HG03095 (cell line): ENCODE data around the gene APBB1IP.
"Not testable (repeated sequence)": the region's sequence is repeated elsewhere in the genome, so short reads cannot be mapped to it uniquely, and the experiment has no call there.

Experiments used
- ATAC-seq: cut with Tn5 transposase; IDR thresholded peaks from one replicate; pipeline ENCODE4 v1.9.1; 2021; ENCODE audit warnings: moderate library complexity; ENCODE audit not compliant: unreplicated experiment

The APBB1IP gene

DNA sequence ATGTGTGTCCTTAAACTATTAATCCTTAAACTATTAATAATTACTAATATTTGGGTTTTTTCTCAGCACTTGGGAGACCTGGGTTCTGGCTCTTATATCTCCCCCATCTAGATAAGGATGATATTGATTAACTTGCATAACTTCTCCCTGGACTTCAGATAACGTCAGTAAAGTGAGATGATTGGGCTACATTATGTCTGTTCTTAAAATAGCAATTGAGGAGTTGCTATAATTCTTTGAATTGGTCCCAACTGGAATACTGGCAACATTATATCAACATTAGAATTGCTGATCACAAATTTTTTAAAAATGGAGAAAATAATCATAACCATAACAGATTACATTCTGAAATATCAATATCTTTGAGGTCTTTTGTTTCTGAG lies 1.9 kb downstream of the APBB1IP start:
- no peak for ATAC-seq

DNA sequence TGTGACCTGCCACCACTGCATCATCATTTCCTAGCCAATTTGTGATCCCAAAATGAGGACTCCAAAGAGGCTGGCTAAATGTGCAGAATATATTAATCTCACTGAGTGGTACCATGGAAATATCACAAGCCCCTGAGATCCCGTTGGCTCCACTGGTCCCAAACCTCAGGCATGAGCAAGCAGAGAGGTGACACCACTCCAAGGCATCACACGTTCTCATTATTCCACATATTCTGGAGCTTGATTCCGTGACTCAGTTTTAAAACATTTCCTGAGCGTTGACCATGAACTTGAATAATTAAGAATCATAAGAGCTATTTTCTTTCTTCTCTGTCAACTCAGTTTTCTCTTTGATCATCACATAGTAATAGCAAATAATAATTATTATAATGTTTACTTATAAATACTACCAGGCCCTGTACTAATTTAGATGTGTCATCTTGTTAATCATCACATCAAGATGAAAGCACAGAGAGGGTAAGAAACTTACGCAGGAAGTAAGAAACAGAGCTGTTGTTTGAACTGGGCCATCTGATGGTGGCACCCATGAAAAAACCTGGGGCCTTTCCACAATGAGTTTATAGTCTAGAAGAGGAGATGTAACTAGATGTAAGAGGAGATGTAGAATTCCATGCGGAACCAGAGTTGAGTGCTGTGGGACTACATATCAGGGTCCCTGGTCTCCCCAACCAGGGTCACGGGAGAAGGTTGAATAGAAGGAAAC lies 3.5 kb downstream of the APBB1IP start:
- no peak for ATAC-seq

DNA sequence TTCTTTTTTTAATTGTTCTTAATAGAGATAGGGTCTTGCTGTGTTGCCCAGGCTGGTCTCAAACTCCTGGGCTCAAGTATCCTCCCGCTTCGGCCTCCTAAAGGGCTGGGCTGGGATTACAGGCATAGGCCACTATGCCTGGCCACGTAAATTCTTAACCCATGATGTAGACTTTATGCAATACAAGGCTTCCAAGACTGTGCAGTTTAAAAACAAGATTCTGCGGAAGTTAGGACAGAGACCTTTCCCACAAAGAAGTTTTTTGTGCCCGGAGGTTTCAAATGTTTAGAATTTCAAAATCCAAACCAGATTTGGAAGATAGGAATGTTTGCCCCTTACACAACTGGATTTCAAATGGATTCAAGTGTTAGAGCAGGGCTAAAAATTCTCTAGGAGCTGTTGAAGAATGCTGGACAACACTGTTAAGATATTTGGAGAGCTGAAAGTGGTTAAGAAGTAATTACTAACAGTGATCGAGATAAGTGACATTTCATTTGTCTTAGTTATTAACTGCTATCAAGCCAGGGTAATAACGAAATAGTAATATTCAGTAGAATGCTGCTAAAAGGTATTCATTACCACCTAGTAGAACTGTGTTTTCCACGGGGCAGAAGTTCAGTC lies 7.4 kb downstream of the APBB1IP start:
- ATAC-seq = no peak

GRCh38 chr10:26446258-26446657 lies 8.1 kb downstream of the APBB1IP start:
- ATAC-seq = no peak

DNA sequence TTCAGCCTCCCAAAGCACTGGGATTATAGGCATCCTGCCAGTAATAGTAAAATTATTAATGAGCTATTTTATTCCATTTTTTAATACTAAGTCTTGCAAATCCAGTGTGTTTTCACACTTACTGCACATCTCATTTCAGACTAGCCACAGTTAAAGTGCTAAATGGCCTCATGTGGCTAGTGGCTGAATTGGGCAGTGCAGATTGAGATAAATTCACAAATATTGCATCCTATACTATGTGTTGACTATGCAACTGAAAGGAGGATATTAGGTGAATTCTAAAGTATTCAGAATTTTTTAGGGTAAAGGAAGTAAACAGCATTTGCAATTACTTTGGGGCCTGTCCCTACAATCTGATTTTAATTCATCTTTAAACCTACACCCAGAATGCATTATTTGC lies 10.2 kb downstream of the APBB1IP start:
- ATAC-seq = peak; percentile 30

- peak; percentile 72 for ATAC-seq
Observed at GRCh38 chr10:26448706-26449435, 10.7 kb downstream of the APBB1IP start.

DNA sequence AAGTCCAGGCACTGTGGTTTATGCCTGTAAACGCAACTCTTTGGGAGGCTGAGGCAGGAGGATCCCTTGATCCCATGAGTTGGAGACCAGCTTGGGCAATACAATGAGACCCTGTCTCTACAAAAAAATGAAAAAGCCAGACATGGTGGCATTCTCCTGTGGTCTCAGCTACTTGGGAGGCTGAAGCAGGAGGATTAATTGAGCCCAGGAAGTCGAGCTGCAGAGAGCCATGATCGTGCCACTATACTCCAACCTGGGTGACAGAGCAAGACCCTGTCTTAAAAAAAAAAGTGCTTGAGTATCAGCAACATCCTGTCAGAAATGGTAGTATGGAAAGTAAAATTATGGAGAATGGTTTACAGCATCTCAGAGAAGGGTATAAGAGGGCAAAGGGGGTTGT lies 11.6 kb downstream of the APBB1IP start:
- ATAC-seq = no peak

- no peak for ATAC-seq
Observed at GRCh38 chr10:26451903-26452302, 13.8 kb downstream of the APBB1IP start.

DNA sequence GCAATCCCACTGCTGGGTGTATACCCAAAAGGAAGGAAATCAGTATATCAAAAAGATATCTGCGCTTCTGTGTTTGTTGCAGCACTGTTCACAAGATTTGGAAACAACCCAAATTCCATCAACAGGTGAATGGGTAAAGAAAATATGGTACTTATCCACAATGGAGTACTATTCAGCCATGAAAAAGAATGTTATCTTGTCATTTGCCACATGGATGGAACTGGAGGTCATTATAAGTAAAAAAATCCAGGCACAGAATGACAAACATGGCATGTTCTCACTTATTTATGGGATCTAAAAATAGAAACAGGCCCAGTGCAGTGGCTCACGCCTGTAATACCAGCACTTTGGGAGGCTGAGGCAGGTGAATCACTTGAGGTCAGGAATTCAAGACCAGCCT lies 15.7 kb downstream of the APBB1IP start:
- no peak for ATAC-seq

- ATAC-seq = no peak
Observed at GRCh38 chr10:26454891-26455290, 16.8 kb downstream of the APBB1IP start.

GRCh38 chr10:26455567-26456315 lies 17.6 kb downstream of the APBB1IP start:
- no peak for ATAC-seq

- peak; percentile 93 for ATAC-seq
Observed at GRCh38 chr10:26457088-26457487, 18.9 kb downstream of the APBB1IP start.

DNA sequence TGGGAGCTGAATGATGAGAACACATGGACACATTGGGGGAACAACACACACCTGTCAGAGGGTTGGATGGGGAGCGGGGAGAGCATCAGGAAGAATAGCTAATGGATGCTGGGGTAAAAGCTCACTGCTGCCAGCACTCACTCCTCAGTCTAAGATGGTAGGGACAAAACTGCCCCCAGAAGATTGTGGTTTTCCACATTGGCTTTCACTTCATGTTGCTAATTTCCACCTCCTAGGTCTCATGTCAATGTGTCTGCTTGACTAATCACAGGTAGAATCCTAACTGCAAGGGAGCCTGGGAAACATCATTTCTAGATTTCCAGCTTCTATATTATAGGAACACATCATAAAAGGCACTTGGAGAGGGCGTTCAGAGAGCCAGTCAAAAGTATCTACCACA lies 22.6 kb downstream of the APBB1IP start:
- no peak for ATAC-seq

- ATAC-seq = no peak
Observed at GRCh38 chr10:26463986-26464385, 25.8 kb downstream of the APBB1IP start.

GRCh38 chr10:26464632-26465280 lies 26.6 kb downstream of the APBB1IP start:
- ATAC-seq = peak; percentile 29

DNA sequence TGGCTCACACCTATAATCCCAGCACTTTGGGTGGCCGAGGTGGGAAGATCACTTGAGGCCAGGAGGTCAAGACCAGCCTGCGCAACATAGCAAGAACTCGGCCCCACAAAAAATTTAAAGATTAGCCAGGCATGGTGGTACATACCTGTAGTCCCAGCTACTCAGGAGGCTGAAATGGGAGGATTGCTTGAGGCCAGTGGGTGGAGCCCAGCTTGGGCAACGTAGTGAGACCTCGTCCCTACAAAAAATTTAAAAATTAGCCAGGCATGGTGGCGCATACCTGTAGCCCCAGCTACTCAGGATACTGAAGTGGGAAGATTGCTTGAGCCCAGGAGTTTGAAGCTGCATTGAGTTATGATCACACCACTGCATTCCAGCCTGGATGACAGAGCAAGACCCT lies 28.4 kb downstream of the APBB1IP start:
- not testable (repeated sequence) for ATAC-seq

DNA sequence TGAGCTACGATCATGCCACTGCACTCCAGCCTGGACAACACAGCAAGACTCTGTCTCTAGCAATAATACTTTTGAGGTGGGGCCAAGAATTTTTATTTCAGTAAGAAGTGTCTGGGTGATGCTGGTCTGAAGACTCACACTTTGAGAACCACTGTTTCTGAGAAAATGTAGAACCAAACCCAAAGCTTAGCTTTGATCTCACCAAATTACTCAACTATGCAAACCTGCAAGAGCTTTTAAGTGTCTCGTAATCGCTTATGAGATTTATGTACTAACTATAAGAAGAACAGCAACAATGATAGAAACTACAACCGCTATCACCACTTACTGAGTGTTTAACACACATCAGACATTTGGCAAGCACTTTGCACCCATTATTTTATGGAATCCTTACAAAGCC lies 29.5 kb downstream of the APBB1IP start:
- ATAC-seq = no peak

GRCh38 chr10:26468291-26468690 lies 30.1 kb downstream of the APBB1IP start:
- no peak for ATAC-seq

DNA sequence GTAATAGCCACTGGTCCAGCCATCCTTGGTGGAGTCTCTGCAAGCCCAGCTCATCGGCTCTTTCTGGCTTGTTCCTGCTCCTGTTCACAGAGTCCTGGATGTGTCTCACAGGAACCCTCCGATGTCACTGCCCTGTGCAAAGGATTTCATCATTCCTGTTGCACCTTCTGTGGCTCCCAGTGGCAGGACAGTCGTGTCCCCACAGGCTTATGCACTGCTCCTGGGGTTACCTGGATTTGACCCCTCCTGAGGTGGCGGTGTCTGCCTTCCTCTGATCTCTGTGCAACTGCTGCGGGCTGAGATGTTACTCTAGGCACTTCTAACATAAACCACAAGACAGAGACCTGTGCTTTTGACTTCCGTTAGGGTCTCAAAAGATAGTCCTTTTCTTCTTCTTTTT lies 30.6 kb downstream of the APBB1IP start:
- peak; percentile 57 for ATAC-seq

- no peak for ATAC-seq
Observed at GRCh38 chr10:26472492-26472778, 34.3 kb downstream of the APBB1IP start.

DNA sequence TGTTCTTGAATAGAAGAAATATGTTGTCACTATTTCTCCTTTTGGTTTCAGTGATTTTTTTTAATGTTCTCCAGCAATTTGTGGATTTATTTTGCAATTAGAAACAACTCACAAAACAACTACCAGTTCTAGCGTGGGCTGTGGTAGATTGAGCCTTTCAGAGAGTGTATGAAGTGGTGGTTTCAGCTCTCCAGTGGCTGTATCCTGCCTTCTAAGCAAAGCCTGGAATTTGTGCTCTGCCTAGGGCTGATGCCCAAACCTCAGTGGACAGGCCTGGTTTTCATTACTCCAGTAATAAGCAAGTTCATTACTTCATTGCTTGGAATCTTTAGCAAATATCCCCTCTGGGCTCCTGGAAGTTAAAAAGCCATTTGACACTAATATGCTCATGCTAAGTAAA lies 35.9 kb downstream of the APBB1IP start:
- ATAC-seq = no peak
